Aorta (tissue), 5 donors: Measurements from ENCODE around the gene LSP1. TPM values are rescaled to one million over a fixed set of nuclear protein-coding genes. Genes with fewer than 3 reads are reported as not detected.

ENCODE experiments used
- ATAC-seq: fragments of 200-7000 bp; cut with Tn5 transposase; one replicate; pipeline ENCODE4 v1.9.1; 2022; ENCODE audit warnings: moderate library complexity; ENCODE audit not compliant: low FRiP score
- DNase-seq, 2 donors: peaks; one replicate each; pipeline ENCODE4 v3.0.0-alpha.2; 2020
- H3K27ac ChIP-seq, 2 donors: one replicate each; pipeline ENCODE4 v1.5.1; 2013; ENCODE audit warnings: low read length in 2 of 2, mild to moderate bottlenecking in 2 of 2, moderate library complexity in 2 of 2, control low read depth in 1 of 2, inconsistent platforms in 1 of 2, low read depth in 1 of 2
- H3K27me3 ChIP-seq, 2 donors: one replicate each; pipeline ENCODE4 v1.6.1; 2013; ENCODE audit warnings: control low read depth in 1 of 2, low read length in 1 of 2, mild to moderate bottlenecking in 1 of 2, moderate library complexity in 1 of 2; ENCODE audit not compliant: insufficient read depth in 2 of 2, control insufficient read depth in 1 of 2
- H3K36me3 ChIP-seq, 2 donors: one replicate each; pipeline ENCODE4 v1.6.1; 2013; ENCODE audit warnings: control low read depth in 1 of 2, low read length in 1 of 2, mild to moderate bottlenecking in 1 of 2; ENCODE audit not compliant: insufficient read depth in 2 of 2, control insufficient read depth in 1 of 2
- H3K4me1 ChIP-seq, 2 donors: one replicate each; pipeline ENCODE4 v1.6.1; 2013; ENCODE audit warnings: low read length in 2 of 2, control low read depth in 1 of 2, mild to moderate bottlenecking in 1 of 2, moderate library complexity in 1 of 2; ENCODE audit not compliant: insufficient read depth in 2 of 2, control insufficient read depth in 1 of 2
- H3K4me3 ChIP-seq, 2 donors: one replicate each; pipeline ENCODE4 v1.5.1; 2013; ENCODE audit warnings: low read length in 2 of 2, control low read depth in 1 of 2, mild to moderate bottlenecking in 1 of 2
- H3K9me3 ChIP-seq: one replicate; pipeline ENCODE4 v1.6.1; 2013; ENCODE audit warnings: mild to moderate bottlenecking, low read length; ENCODE audit not compliant: control insufficient read depth
- WGBS, 2 donors: extraction: QIAGEN DNeasy Blood & Tissue Kit; methylation state at CpG; one replicate each; pipeline ENCODE4 v1.1.7; 2013; 5-methylcytosine and 5-hydroxymethylcytosine counted together
- intact Hi-C, 2 donors: fragments of 100-400 bp; cut with DNase I; formaldehyde crosslinking; loops; one replicate each; pipeline versions ENCODE4 v1.14.2 to v1.15.0; 2022
- polyA plus RNA-seq, 2 donors: library from polyadenylated mRNA; stranded (reverse); fragments of 200-250 nt; gene quantifications; one replicate each; pipeline ENCODE4 v1.2.3, GENCODE V29; 2013
- total RNA-seq, 2 donors: library from RNA; stranded (reverse); fragmentation: NEBNext Ultra II Directional; extraction: Animal tissue kit (Norgen Biotek cat#: 25700); gene quantifications; one replicate each; pipeline ENCODE4 v1.2.1, GENCODE V29; 2021
- donor health status: healthy with polysubstance abuse.
- donor health status: Bipolar disorder and iron deficiency.
- donor health status: DM: no; HTN: no; CAD: no.
- donor health status: DM: no; HTN: no; CAD: no.
- donor health status: DM: yes; HTN: yes; CAD: no.

Gene LSP1
- total and polyA plus RNA-seq, 4 donors, result 12.0 to 128 (median 42.8) TPM

DNA sequence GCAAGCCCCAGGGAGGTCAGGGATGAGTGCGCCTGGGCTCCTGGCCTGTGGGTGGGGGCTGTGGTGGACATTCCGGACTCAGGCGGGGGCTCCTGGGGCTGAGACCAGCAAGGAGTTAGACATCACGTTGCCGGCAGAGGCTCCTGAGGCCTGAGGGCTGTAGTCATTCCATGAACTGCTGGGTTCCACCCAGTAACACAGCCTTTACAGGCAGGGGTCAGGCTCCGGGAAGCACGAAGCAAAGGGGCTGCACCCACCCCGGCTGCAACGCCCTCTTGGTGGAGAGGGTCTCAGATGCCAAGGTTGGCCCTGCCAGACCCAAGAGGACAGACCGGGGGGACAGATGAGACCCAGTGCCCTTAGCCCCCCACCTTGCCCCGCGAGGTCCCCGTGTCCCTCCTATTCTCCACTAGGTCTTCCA is 75.6 kb downstream of the LSP1 start:
- no peaks in the 10 kb centered on the region for H3K36me3 ChIP-seq
- ATAC-seq, result peak; percentile 31
- H3K9me3 ChIP-seq, result no peaks in the 10 kb centered on the region
- H3K4me3 ChIP-seq, result no peak overlapping the region
- H3K27me3 ChIP-seq, result no peaks in the 10 kb centered on the region
- 95 to 97% methylated on average over 13 of the region's 13 CpGs for WGBS, 2 donors
- no peak overlapping the region for H3K27ac ChIP-seq
- intact Hi-C loops, result no loop called here
- no peaks in the 10 kb centered on the region for H3K4me1 ChIP-seq
- peak; percentile 58 to 75 for DNase-seq

DNA sequence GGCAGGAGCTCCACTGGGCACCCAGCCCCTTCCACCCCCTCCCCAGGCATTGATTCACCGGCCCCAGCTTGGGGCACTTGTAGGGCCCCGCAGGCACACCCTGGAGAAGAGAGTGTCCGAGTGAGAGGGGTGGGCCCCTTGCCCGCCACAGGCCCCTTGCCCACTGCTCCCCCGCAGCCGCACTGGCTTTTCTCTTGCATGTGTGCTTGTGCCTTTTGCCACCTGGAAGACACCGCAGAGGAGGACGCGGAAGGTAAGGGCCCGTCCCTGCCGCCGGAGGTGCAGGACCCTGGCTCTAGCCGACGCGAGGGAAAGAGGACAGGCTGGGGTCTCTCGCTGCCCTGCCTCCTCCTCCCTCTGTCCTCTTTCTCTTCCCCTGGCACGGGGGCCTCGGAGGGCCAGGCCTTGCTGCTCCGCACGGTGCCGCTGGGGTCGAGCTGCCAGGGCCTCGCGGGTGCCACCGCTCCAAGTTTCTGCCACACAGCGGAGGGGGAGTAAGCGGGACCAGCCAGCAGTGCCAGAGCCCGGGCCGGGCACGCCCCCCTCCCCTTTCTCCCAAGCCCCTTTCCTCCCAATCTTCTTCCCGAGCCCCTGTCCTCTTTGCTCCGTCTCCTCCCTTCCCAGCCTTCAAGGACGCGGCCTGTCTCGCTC is 76.1 kb downstream of the LSP1 start:
- no peak overlapping the region for H3K27ac ChIP-seq
- WGBS, 2 donors, result 95 to 96% methylated on average over 34 to 35 of the region's 35 CpGs
- ATAC-seq (no peak), DNase-seq (peak in 1 of 2 donors; percentile 47)
- no peaks in the 10 kb centered on the region for H3K9me3 ChIP-seq
- no peaks in the 10 kb centered on the region for H3K4me1 ChIP-seq
- H3K4me3 ChIP-seq, result no peak overlapping the region
- no peaks in the 10 kb centered on the region for H3K27me3 ChIP-seq
- H3K36me3 ChIP-seq, result no peaks in the 10 kb centered on the region
- intact Hi-C loops, result no loop called here

DNA sequence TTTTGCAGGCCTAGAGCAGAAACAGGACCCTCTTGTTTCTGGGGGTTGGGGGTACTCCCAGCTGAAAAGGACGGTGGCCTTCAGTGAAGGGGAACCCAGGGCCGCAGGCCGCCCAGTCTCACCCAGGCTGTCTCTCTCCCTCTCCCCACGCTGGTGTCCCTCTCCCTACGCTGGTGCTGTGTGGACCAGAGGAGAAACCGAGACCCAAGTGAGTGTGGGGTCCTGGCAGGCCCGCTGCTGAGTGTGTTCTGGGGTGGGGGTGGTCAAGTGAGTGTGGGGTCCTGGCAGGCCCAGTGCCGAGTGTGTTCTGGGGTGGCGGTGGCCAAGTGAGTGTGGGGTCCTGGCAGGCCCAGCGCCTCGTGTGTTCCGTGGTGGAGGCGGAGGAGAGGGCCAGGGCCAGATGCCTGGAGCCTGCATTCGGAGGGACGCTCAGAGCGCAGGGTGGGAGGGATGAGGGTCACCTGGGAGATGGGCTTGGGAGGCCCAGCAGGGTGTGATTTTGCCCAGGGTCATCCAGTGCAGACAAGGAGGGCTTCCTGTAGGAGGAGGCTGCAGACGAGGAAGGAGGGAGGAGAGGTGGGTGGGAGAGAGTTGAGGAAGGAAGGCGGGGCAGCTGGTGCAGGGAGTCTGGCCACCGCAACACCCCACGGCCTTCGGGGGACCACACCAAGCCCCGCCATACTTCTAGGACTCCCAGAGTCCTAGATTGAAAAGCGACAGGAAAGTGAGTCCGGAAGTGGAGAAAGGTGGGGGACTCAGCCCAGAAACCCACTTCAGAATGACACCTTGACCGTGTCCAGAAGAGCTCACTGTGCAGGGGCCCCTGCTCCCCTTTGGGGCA is 77.0 kb downstream of the LSP1 start:
- WGBS, 2 donors, result 94% methylated on average over 23 to 25 of the region's 25 CpGs
- no peaks in the 10 kb centered on the region for H3K4me1 ChIP-seq
- no peaks in the 10 kb centered on the region for H3K27me3 ChIP-seq
- intact Hi-C loops, result no loop called here
- H3K4me3 ChIP-seq, result no peak overlapping the region
- H3K9me3 ChIP-seq, result no peaks in the 10 kb centered on the region
- no peaks in the 10 kb centered on the region for H3K36me3 ChIP-seq
- ATAC-seq (no peak), DNase-seq (peak; percentile 40 to 67)
- no peak overlapping the region for H3K27ac ChIP-seq

DNA sequence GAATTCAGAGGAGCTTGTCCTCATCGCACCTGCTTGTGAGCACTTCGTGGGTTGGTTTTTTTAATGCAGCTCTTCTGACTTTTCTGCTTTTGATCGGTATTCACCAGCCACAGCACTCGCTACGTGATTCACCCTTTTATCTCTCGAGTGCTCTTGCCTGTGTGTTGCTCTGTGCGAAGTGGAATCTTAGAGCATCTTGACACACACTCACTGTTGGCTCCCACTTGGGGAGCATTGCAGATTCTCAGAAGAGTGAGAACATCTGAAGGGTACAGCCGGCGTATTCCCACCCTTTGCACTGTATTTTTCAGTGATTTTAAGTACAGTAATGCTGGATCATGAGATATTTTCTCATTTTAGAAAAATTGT is 77.6 kb downstream of the LSP1 start:
- ATAC-seq, result no peak
- intact Hi-C loops, result no loop called here
- H3K27me3 ChIP-seq, result no peaks in the 10 kb centered on the region
- 94 to 97% methylated on average over 9 of the region's 9 CpGs for WGBS, 2 donors
- H3K27ac ChIP-seq, result no peak overlapping the region
- H3K4me1 ChIP-seq, result no peaks in the 10 kb centered on the region
- peak in 1 of 2 donors; percentile 21 for DNase-seq
- H3K9me3 ChIP-seq, result no peaks in the 10 kb centered on the region
- H3K36me3 ChIP-seq, result no peaks in the 10 kb centered on the region
- H3K4me3 ChIP-seq, result no peak overlapping the region

DNA sequence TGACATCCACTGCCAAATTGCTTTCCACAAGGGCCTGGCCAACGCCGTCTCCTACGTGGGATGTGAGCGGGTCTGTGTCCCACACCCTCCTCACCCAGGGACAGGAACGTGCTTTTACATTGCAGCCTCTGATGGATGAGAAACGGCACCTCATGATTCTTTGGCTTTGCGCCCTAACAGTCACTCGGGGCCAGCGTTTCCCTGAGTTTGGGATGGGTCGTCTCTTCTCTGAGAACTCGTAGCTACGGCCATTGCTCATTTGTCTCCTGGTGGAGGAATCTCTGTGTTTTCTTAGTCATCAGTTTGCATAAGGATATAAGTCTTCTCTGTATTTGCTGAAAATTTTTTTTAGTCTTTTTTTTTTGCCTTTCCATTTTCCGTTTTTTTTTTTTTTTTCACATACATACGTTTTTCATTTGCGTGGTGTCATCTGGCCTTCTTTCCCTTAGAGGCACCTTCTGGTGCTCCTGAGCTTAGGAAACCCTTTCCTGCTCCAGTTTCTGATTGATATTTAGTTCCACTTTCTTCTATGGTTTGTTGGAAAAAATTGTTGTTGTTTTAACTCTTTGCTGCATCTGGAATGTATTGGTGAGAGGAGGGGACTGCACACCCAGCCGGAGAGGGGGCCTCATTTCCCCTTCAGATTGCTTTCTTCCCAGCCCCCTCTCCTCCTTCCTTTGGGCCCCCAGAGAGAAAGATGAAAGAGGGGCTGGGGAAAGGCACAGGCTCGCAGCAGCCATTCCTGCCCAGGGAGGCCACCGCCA is 78.6 kb downstream of the LSP1 start:
- DNase-seq, result peak; percentile 70 to 76
- peak; percentile 20 for ATAC-seq
- whole genome bisulfite sequencing, 2 donors, result 29 to 31% methylated on average over 18 of the region's 18 CpGs
- Histone ChIP-seq H3K27ac (no peak overlapping the region), H3K27me3 (no peaks in the 10 kb centered on the region), H3K36me3 (no peaks in the 10 kb centered on the region), H3K4me3 (no peak overlapping the region), H3K4me1 (no peaks in the 10 kb centered on the region), H3K9me3 (no peaks in the 10 kb centered on the region)
- intact Hi-C loops, result no loop called here

DNA sequence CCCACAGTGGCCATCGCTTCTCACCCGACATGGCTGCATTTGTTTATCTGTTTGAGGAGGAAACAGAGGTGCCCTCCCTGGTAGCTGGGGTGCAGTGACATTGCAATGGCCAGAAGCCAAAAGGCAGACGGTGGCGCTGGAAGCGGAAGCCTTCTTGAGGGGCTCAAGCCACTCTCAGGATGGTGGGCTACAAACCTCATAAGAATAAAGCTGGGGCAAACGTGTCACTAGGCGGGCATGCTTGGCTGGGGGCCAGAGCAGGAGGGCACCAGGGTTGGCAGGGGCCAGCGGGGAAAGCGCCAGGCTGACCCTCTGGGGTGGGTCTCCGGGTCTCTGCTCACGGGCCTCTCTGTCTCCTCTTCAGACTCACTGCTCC is 79.2 kb downstream of the LSP1 start:
- intact Hi-C loops, result no loop called here
- 88 to 93% methylated on average over 11 of the region's 11 CpGs for WGBS, 2 donors
- Histone ChIP-seq H3K4me3 (no peak overlapping the region), H3K9me3 (no peaks in the 10 kb centered on the region), H3K27me3 (no peaks in the 10 kb centered on the region), H3K4me1 (no peaks in the 10 kb centered on the region), H3K36me3 (no peaks in the 10 kb centered on the region), H3K27ac (no peak overlapping the region)
- ATAC-seq (no peak), DNase-seq (peak; percentile 40 to 69)

DNA sequence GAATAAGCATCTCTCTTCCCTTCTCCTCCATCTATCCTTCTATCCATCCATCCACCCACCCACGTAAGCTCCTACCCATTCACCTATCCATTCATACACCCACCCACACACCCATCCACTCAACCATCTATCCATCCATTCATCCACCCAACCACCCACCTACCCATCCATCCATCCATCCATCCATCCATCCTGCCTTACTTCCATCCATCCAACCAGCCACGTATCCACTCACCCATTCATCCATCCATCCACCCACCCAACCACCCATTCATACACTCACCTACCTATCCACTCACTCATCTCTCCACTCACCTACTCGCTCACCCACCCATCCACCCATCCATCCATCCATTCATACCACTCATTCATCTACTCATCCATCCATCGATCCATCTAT is 79.8 kb downstream of the LSP1 start:
- H3K9me3 ChIP-seq, result no peaks in the 10 kb centered on the region
- no peak overlapping the region for H3K4me3 ChIP-seq
- ATAC-seq (no peak), DNase-seq (no peak)
- H3K27ac ChIP-seq, result no peak overlapping the region
- H3K4me1 ChIP-seq, result no peaks in the 10 kb centered on the region
- no peaks in the 10 kb centered on the region for H3K27me3 ChIP-seq
- 99% methylated on average over 4 of the region's 4 CpGs for WGBS, 2 donors
- no peaks in the 10 kb centered on the region for H3K36me3 ChIP-seq
- intact Hi-C loops, result no loop called here

DNA sequence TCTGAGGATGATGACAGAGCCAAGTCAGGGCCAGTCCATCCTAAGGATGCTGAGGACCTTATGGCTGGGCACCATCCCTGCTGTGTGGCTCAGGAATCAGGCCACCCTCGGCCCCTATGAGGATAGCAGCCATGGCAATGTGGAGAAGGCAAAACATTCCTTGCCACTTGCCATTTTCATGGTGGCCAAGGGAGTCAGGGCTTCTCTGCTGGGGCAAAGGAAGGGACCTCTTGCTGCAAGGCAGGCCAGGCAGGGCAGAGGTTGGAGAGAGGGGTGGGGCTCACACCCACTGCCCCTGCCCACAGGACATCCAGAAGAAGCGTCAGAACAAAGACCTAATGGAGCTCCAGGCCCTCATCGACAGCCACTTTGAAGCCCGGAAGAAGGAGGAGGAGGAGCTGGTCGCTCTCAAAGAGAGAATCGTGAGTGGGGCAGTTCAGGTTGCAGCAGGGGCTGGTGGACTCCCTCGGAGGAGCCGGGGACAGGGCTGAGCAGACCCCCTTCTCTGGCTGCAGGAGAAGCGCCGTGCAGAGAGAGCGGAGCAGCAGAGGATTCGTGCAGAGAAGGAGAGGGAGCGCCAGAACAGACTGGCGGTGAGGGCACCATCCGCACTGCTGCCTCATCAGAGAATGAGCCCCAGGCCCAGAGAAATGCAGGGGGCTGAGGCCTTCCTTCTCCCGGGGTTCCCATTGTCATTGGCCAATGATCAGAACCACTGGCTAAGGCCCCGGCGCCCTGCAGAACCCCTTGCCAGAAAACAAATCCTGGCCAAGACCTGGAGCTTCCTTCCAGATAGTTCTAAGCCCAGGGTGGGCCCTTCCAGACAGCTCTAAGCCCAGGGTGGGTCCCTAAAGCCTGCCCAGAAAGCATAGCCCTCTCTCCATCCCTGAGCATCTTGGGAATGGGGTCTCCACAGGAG is 80.8 kb downstream of the LSP1 start:
- Histone ChIP-seq H3K27me3 (no peaks in the 10 kb centered on the region), H3K4me3 (no peak overlapping the region), H3K4me1 (no peaks in the 10 kb centered on the region), H3K9me3 (no peaks in the 10 kb centered on the region), H3K27ac (no peak overlapping the region), H3K36me3 (no peaks in the 10 kb centered on the region)
- 88% methylated on average over 18 of the region's 18 CpGs for WGBS, 2 donors
- ATAC-seq (no peak), DNase-seq (peak; percentile 33 to 53)
- intact Hi-C loops, result no loop called here
